GM21737 (cell line): ENCODE results near the gene AFF1.
"Not testable (repeated sequence)": the region's sequence is repeated elsewhere in the genome, so short reads cannot be mapped to it uniquely, and the experiment has no call there.

ENCODE experiments used
- ATAC-seq: cut with Tn5 transposase; IDR thresholded peaks from one replicate; pipeline ENCODE4 v1.9.1; 2021; ENCODE audit warnings: mild to moderate bottlenecking, moderate library complexity; ENCODE audit not compliant: unreplicated experiment

Gene AFF1

GRCh38 chr4:87007528-87008446, 73.0 kb downstream of the AFF1 start:
- no peak for ATAC-seq

GRCh38 chr4:87009095-87009648, 74.4 kb downstream of the AFF1 start:
- no peak for ATAC-seq

GRCh38 chr4:87010192-87010591, 75.4 kb downstream of the AFF1 start:
- ATAC-seq, result no peak

- no peak for ATAC-seq
Observed at GRCh38 chr4:87011340-87012034, 76.7 kb downstream of the AFF1 start.

- ATAC-seq, result peak; percentile 64
Observed at GRCh38 chr4:87012265-87012953, 77.6 kb downstream of the AFF1 start.

GRCh38 chr4:87012954-87013308, 78.1 kb downstream of the AFF1 start:
- ATAC-seq, result not testable (repeated sequence)

- ATAC-seq, result no peak
Observed at GRCh38 chr4:87014284-87014782, 79.5 kb downstream of the AFF1 start.

GRCh38 chr4:87015416-87015815, 80.6 kb downstream of the AFF1 start:
- ATAC-seq, result no peak

- no peak for ATAC-seq
Observed at GRCh38 chr4:87017580-87018342, 83.0 kb downstream of the AFF1 start.

- ATAC-seq, result no peak
Observed at GRCh38 chr4:87018753-87019152, 83.9 kb downstream of the AFF1 start.

GRCh38 chr4:87019246-87019791, 84.5 kb downstream of the AFF1 start:
- no peak for ATAC-seq

- ATAC-seq, result no peak
Observed at GRCh38 chr4:87019898-87020297, 85.1 kb downstream of the AFF1 start.

- no peak for ATAC-seq
Observed at GRCh38 chr4:87024201-87024600, 89.4 kb downstream of the AFF1 start.

GRCh38 chr4:87025023-87025613, 90.3 kb downstream of the AFF1 start:
- no peak for ATAC-seq

- ATAC-seq, result peak; percentile 53
Observed at GRCh38 chr4:87025614-87026041, 90.8 kb downstream of the AFF1 start.

- peak; percentile 76 for ATAC-seq
Observed at GRCh38 chr4:87026800-87027495, 92.1 kb downstream of the AFF1 start.

GRCh38 chr4:87029356-87029755, 94.5 kb downstream of the AFF1 start:
- ATAC-seq, result no peak

- no peak for ATAC-seq
Observed at GRCh38 chr4:87030124-87030523, 95.3 kb downstream of the AFF1 start.
